ENCODE data around the gene GRAMD2B.
A peak's percentile ranks its signal among the peaks of the same experiment; 100 is the strongest.
"Not testable (repeated sequence)": the region's sequence is repeated elsewhere in the genome, so short reads cannot be mapped to it uniquely, and the experiment has no call there.

Gene GRAMD2B

DNA sequence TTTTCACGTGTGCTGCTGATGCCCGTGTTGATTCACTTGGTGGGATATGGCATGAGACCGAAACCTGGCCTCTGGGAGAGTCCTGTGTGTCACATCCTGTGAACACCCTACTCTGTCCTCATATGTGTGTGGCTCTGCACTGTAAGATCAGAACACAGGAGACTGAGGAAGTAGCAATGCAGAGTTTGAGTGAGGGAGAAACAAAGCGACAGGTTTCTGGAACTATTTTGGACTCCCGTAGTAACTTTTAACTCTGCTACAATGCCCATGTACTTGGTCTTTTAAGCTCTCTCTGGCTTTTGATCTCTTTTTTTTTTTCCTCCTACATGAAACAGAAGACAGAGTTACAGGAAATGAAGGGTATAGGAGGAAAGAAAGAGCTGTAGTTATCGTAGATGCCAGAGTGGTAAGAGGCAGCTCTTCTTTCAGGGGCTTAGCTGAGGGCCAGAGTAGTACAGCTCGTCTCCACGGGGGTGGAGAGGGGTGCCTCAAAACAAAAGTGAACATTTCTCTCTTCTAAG, 26.6 kb downstream of the GRAMD2B start:
- DNase-seq (ENCODE audit: low read depth), result peak; percentile 40

DNA sequence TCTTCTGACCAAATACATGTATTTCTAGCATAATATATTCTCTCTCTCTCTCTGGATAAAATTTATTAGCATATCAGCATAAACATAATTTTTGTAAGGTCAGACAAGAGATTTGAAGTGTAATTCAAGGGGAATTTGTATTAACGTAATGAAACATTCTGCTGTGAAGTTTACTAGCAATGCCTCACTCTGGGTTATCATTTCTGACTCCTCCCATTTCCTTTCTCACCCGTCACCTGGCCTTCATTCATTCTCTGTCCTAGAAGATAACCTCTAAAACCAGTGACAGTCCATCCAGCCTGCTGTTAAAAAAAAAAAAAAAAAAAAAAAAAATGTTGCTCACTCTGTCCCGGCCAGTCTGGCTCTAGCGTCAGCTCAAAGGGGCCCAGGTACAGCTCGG, 27.1 kb downstream of the GRAMD2B start:
- DNase-seq (ENCODE audit: low read depth), result peak; percentile 45

DNA sequence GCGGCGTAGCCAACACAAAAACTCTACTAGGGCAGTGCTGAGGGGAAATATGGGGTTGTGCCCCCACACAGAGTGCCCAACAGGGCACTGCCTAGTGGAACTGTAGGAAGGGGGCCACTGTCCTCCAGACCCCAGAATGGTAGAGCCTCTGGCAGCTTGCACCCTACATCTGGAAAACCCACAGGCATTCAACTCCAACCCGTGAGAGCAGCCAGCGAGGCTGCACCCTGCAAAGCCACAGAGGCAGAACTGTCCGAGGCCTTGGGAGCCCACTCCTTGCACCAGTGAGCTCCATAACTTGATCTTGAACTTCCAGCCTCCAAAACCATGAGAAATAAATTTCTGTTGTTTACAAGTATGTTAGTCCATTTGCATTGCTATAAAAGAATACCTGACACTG, 27.7 kb downstream of the GRAMD2B start:
- no peak for DNase-seq (ENCODE audit: low read depth)

DNA sequence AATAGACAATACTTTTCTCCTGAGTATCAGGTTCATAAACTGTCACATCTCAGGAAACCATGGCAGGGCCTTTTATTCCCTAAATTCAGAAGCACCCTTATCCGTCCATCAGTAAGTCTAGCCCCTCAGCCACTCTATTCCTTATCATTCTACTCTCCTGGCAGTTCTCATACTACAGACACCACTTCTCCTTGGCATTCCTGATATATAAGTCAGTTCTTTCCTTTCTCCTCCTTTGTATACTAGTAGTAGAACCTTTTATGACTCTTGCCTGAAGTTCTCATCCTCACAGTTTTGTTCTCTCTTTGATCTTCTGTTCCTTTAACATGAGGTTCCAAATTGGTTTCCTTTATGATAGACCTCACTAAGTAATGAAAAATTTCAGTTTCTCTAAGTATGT, 29.3 kb downstream of the GRAMD2B start:
- DNase-seq (ENCODE audit: low read depth), result peak; percentile 31

DNA sequence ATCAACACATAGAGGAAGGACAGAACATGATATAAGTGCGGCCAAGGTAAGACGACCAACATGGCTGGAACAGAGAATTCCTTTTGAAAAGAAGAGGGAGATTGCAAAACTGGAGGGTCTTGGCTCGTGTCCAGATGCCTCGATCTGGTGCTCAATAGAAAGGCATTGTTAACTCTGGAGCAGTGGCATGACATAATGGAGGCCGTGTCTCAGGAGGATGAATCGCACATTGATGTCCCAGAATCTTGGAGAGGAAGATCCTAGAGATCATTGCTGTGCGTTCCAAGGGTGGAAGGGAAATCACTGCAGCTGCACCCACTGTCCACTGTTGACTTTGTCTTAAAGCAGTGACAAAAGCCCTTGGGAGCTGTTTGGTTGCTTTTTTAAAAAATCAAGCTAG, 30.9 kb downstream of the GRAMD2B start:
- DNase-seq (ENCODE audit: low read depth), result no peak

DNA sequence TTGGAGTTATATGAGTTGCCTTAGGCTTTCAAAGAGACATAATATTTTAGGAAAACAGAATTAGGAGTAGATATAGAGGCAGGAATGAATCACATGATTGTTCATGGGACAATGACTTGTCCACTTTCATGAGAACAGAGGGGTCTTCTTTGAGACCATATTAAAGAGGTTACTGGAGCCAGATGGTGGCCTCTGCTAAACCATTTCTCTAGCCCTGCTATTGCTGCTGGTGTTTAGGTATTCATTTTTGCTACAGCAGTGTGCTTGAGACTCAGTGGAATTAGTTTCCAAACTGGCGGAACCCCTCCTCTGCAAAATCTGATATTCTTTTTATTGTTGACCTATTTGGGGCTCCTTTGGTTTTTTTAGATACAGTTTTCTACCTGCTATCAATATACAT, 31.3 kb downstream of the GRAMD2B start:
- DNase-seq (ENCODE audit: low read depth), result no peak

DNA sequence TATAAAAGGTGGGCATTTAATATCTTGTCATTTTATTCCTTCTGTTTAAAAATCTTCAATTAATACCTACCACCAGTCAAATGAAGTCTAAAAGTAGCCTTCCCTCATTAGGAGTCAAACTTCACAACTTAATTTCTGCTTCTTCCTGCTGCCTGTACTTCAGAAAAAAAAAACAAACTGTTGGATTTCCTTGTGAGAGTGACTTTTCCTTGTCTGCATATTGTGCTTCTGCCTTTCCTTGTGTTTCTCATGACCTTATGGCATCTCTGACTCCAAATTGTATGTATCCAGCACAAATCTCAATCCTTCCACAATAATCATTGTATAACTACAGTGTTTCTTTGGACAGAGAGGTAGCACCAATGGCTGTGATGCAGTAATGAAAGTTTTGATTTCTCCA, 32.1 kb downstream of the GRAMD2B start:
- no peak for DNase-seq (ENCODE audit: low read depth)

DNA sequence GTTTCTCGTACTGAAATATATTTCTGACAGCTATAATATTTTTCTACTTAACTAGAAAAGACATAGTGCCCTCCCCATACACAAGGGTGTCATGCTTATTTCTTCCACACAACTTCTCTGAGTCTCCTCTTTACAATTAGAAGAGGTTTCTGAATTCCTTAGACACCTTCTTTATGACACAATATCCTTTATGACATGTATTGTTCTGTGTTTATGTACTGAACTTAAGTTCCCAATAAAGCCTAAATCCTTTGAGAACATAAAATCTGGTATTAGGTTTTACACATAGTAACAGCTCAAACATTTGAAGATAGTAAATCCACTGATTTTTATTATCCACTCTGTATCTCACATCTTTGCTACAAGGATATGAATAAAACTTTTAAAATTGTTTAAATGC, 32.5 kb downstream of the GRAMD2B start:
- no peak for DNase-seq (ENCODE audit: low read depth)

DNA sequence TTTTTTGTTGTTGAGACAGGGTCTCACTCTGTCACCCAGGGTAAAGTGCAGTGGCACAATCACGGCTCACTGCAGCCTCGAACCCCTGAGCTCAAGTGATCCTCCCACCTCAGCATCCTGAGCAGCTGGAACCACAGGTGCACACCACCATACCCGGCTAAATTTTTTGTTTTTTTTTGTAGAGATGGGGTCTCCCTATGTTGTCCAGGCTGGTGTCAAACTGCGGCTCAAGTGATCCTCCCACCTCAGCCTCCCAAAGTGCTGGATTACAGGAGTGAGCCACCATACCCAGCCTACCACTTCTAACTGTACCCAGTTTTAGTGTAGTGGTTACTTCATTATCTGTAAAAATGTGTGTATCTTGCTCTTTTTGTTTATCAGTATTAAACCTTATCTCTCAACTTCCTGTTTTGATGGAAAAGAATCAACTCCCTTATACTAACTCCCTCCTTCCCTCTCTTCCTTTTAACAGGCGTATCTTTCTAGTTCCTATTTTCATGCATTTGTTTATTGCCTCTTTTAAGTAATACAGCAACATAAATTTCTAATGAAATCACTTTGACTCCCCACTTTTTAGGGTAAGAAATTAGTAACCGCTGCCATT, 33.1 kb downstream of the GRAMD2B start:
- DNase-seq (ENCODE audit: low read depth), result peak; percentile 11

DNA sequence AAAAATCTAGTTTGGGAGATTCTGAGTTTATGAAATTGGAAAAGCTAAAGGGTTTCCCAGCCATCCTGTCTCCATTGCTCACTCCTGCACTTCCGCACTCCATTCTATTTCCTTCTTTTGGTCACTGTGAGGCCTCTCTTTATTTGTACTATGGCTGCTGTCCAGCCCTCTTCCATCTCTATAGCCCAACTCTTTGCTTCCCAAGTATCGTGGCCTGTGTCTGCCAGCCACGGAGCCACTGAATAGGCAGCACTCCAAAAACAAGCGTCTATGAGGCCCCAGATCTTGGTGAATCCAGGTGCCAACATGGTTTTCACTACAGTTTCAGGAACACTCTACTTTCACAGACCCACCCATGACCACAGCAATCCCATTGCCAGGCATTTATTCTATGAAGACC, 37.2 kb downstream of the GRAMD2B start:
- DNase-seq (ENCODE audit: low read depth), result no peak

DNA sequence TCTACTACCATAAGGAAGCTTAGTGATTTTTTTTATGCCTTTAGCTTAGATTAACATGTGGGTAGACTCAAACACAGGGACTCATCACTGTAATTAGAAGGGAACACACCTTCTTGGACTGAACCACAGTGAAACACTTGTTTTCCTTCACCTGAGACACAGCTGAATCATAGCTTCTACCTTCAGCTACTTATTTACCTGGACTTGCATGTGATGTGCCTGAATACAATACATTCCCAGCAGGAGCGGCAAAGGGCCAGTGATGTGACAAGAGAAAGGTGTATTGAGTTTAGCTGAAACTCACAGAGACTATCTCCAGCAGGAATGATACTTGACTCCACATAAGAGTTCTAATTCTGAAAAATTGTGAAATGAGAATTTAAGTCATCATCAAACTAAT, 37.8 kb downstream of the GRAMD2B start:
- no peak for DNase-seq (ENCODE audit: low read depth)

DNA sequence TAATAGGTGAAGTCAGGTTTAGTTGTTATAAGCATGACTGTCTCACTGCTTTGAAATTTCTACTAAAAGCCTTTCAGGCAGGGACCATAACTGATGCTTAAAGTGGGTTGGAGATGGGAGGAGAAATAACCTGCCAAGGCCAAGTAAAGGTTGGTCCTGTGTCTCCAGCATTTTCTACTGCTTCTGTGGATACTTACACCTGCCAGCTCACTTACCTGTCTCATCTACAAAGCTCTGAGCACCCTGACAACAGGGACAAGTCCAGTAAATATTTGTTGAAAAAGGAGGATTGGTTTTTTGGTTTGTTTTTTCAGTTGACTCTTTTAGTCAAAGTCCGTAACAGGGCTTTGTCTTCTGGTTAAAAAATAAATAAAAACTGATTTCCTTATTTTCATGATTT, 38.6 kb downstream of the GRAMD2B start:
- no peak for DNase-seq (ENCODE audit: low read depth)

DNA sequence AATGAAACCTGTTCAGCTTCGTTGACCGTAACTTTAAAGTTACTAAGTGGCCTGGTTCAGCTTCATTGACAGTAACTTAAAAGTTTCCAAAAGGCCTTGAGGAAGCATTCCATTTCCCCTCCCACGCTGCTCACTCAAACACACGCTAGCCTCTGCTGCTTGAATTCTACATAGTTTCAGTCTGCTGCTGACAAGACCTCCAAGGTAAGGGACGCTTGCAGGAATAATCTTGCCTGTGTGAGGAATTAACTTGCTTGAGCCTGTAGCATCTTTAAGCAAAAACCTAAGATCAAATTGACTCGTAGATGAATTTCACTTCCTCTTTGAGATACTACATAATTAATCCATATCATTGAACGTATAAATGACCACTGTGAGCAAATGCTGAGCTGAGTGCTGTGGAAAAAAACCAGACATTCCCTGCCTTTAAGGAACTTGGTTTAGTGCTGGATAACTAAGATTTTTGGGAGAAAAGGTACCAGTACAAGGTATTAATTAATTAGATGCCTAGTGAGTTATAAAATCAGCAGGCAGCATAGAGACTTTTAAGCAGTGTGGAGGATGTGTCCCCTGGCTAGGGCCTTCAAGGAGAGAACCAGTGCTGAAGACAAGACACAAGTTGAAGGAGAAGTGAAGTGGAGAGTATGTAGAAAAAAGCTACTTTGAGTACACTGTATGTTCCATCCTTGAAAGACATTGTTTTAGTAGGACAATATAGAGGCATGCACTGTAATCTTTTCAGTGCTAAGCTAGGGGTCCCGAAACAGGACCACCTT, 39.2 kb downstream of the GRAMD2B start:
- peak; percentile 67 for DNase-seq (ENCODE audit: low read depth)

DNA sequence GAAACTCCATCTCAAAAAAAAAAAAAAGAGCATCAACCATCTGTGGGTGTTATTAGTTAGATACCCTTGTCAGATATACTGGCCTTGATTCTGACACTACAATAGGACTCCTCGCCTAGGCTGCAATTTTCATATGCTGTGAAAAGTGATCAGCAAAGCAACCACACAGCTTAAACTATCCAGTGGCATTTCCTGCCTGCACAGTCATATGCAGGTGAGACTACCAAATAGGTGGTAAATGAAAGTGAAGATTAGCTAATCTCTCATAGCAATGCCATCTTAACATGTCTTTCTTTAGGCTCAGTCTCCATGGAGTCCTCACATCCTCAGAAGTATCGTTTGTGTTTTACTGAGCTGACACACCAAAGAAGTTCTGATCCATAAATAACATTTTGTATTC, 40.8 kb downstream of the GRAMD2B start:
- DNase-seq (ENCODE audit: low read depth), result no peak

DNA sequence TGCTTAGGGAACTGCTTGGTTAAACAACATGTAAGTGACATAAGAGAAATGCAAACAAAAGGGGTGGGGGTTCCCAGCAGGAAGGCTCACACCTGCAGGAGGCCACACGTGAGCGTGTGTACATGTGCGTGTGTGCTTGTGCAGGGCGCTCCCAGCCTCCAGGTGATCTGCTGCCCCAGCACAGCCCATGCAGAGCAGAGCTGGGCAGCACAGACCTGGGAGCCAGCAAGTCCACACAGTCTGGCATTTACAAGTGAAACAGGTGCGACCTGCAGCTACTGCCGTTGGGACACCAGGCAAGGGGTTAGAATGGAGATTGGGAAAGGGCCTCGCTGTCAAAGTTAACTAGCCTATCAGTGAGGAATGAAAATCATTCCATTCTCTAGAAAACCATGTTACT, 41.8 kb downstream of the GRAMD2B start:
- no peak for DNase-seq (ENCODE audit: low read depth)

DNA sequence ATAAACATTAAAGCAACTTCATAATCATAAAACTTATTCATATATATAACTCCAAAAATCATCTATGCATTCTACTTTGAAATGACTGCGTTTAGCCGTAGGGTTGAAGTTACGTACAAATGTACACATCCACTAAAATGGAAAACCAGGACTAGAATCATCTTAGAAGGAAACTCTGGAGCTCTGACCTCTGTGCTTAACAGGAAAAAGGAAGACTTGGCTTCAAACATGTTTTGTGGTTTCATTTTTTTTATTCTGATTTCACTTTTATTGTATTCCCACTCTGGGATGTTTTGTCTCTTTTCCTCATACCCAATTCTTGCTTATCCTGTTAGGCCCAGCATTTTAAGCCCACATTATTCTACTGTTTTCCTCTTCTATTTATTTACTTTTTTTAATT, 44.9 kb downstream of the GRAMD2B start:
- DNase-seq (ENCODE audit: low read depth), result no peak

DNA sequence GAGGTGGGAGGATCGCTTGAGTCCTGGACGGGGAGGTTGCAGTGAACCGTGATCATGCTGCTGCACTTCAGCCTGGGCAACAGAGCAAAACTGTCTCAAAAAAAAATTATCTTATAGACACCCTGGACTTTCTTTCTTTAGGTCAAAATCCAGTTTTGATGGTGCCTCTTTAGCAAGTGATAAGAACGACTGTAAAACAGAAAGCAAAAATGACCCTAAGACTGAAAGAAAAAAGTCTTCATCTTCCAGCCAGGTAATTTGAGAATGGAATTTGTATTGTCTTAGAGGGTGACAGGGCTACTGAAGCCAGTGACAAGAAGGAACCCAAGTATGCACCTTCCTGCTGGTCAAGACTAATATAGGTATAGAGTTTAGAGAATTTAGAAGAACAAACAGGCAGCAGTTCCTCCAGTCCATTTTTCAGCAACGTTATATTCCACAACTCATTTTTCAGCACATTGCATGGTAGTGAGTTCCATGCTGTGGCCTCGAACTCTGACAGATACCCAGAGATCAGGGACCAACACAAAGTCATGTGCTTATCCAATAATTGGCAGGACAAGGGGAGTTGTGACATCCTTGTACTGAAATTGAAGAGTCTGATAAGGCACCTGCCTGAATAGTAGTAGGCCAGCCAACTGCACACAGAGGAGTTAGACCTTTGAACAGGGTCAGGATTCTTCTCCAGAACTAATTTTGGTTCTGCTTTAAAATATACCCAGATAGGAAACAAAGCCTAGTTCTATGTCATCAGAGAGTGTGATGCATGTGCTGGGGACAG, 46.5 kb downstream of the GRAMD2B start:
- DNase-seq (ENCODE audit: low read depth), result no peak

DNA sequence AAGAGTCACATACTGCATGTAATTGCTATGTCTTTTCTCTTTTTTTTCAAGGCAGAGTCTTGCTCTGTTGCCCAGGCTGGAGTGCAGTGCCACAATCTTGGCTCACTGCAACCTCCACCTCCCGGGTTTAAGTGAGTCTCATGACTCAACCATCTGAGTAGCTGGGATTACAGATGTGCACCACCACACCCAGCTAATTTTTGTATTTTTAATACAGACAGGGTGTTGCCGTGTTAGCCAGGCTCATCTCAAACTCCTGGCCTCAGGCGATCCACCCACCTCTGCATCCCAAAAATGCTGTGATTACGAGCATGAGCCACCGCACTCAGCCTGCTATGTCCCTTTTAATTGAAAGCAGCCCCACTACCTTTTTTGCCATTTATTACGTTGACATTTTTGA, 47.3 kb downstream of the GRAMD2B start:
- not testable (repeated sequence) for DNase-seq (ENCODE audit: low read depth)

DNA sequence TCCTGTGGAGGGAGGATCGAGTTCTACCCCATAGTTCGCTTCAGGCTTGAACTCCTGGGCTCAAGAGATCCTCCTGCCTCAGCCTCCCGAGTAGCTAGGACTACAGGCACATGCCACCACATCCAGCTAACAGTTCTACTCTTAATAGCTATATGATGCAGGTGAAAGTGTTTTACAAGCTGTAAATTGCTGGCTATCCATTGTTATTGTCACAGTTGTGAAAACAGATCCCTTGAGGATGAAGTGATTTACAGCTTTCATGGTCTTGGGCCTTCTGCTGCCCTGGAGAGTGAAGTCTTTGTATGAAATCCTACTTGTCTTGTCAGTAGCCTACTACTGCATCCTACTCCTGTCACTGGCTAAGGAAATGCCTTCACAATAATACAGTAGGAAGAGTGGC, 48.0 kb downstream of the GRAMD2B start:
- no peak for DNase-seq (ENCODE audit: low read depth)

DNA sequence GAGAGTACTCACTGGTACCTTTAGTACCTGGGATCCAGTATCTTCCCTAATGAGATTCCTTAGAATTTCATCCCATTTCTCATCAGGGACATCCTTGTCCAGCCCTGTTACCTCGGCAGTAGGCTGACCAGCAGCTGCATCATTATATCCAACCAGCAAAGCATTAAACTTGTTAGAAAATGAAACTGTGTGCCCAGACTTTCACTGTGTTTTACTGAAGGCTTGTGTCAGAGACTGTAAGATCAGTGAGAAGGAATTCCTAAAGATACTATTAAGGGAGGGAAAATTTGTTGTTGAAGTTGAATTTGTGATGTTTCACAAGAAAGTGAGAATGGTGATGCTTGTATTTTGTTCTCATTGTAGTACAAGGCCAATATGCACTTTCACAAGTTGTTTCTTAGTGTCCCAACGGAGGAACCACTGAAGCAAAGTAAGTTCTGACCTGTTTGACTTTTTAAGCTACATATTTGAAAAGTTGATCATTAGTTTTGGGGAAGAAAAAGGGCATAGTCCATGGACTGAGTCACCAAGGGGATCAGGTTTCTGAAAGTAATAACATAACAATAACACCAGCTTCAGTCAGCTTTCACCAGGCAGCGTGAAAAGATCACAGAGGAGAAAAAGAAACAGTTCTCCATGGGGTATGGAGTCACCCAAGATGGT, 48.8 kb downstream of the GRAMD2B start:
- DNase-seq (ENCODE audit: low read depth), result peak; percentile 28

DNA sequence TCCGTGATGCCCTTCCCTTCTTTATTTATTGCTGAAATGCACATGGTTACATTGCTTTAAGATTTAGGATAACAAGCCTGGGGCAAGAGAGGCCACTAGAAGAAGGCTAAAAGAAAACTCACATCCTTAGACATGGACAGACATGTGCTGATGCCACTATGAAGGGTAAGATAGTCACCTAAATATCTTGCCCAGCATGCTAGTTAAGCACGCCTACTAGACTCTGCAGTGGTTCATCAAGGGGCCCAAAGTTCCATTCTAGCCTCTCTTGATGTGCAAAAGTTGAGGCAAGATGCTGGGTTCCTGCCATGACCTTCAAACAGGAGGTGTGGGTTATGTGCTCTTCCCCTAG, 49.3 kb downstream of the GRAMD2B start:
- no peak for DNase-seq (ENCODE audit: low read depth)

DNA sequence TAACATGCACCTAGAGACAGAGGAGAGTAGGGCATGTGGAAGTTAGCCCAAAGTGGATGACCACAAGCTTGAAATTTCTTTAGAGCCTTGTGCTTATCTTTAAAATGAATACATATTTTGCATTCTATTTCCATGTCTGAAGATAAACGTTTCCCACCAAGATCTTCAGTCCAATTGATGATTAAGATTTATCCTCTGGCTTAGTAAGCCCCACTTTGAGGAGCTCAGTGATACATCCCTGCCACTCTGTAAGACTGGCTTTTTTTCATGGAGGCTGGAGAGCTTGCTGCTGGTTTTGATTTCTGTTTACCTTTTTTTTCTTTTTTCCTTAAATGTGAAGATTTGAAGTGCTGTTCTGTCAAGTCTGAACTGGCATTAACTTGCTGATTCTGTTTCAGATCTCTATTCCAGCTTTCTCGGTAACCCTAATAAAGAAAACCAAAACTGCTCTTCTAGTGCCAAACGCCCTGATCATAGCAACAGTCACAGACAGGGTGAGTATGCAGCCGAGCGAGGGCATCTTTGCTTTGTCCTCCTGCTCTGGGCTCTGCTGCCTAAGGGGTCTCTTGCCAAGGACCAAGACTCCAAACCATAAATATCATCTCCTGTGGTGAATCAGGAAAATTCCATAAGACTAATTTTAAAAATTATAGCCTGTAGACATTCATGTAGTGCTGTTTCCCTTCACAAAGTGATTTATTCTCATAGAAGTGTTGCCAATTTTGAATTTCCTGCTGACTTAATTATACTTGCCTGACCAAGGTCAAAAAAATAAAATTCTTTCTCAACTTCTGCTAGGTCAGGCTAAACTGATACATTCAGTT, 54.3 kb downstream of the GRAMD2B start:
- DNase-seq (ENCODE audit: low read depth), result peak; percentile 87

All from amniotic epithelial cell (primary cell).